Suprapubic skin (tissue), 4 donors: ENCODE measurements around the gene MRPS34. TPM values are rescaled to one million over a fixed set of nuclear protein-coding genes. Genes with fewer than 3 reads are reported as not detected.

Experiments
- DNase-seq, 2 donors: peaks; one replicate each; pipeline ENCODE4 v3.0.0-alpha.2; 2019; ENCODE audit warnings: low spot score in 2 of 2
- H3K27ac ChIP-seq: fragments of 200-600 bp; sonication (generic); one replicate; pipeline ENCODE4 v1.5.1; 2019
- H3K27me3 ChIP-seq: fragments of 200-600 bp; sonication (generic); one replicate; pipeline ENCODE4 v1.5.1; 2019
- H3K36me3 ChIP-seq: fragments of 200-600 bp; sonication (generic); one replicate; pipeline ENCODE4 v1.5.1; 2019
- H3K4me1 ChIP-seq: fragments of 200-600 bp; sonication (generic); one replicate; pipeline ENCODE4 v1.5.1; 2019
- H3K4me3 ChIP-seq: fragments of 200-600 bp; sonication (generic); one replicate; pipeline ENCODE4 v1.5.1; 2019; ENCODE audit warnings: mild to moderate bottlenecking
- H3K9me3 ChIP-seq: fragments of 200-600 bp; sonication (generic); one replicate; pipeline ENCODE4 v1.5.1; 2019
- EP300 ChIP-seq: sonication (generic); formaldehyde crosslinking; IDR thresholded peaks from one replicate; pipeline ENCODE4 v1.6.1; 2017; ENCODE audit warnings: antibody characterized with exemption
- POLR2A ChIP-seq, 2 donors: fragments of 450-650 bp; IDR thresholded peaks; one replicate each; pipeline ENCODE4 v1.6.1; 2017; ENCODE audit warnings: antibody characterized with exemption in 2 of 2, mild to moderate bottlenecking in 2 of 2, moderate library complexity in 2 of 2
- POLR2AphosphoS5 ChIP-seq, 3 donors: sonication (generic); formaldehyde crosslinking; IDR thresholded peaks; one replicate each; pipeline ENCODE4 v1.6.1; 2017; ENCODE audit warnings: antibody characterized with exemption in 3 of 3
- WGBS: methylation state at CpG from one replicate; pipeline ENCODE4 v1.1.5; 2018; 5-methylcytosine and 5-hydroxymethylcytosine counted together
- total RNA-seq, 4 donors: library from RNA; depleted of rRNA; stranded (reverse); fragments of >200 nt; gene quantifications; one replicate each; pipeline ENCODE4 v1.1.0, GENCODE V29; 2016
- TF ChIP-seq, protein P1 (sequence below), 2 donors: fragments of 200-600 bp in 1 of 2; fragments of 450-650 bp in 1 of 2; sonication (generic) in 1 of 2; IDR thresholded peaks; one replicate each; pipeline ENCODE4 v1.5.1; 2016 to 2019; ENCODE audit warnings: antibody characterized with exemption in 2 of 2, mild to moderate bottlenecking in 1 of 2, moderate library complexity in 1 of 2

MRPS34 gene
- total RNA-seq, 4 donors from 2014 or later = 46.8 to 74.3 (median 64.9) TPM

DNA sequence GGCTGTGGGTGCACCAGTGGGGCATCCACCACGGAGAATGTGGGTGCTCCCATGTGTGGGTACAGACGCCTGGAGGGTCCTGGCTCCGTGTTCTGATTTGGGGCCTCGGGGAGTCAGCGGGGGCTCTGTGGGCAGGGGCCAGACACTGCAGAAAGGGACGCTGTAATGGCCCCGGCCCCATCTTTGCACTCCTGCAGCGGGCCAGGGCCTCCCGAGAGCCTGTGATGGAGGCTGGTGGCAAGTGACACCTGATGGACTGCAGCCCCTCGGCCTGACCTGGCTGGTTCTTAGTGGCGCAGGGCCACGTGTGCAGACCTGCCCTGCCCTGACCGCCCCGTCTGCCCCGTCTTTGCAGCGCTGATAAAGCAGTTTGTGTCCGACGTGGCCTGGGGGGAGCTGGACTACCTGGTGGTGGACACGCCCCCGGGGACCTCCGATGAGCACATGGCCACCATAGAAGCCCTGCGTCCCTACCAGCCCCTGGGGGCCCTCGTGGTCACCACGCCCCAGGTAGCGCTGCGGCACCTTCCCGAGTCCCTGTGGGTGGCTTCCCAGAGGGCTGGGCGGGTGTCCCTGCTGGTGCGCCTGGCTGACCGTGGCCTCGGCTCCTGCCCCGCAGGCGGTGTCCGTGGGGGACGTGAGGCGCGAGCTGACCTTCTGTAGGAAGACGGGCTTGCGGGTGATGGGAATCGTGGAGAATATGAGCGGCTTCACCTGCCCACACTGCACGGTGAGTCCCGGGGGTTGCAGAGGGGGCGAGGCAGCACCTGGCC lies 14.6 kb upstream of the MRPS34 start:
- Histone ChIP-seq H3K4me3 (no peak overlapping the region), H3K9me3 (no peaks in the 10 kb centered on the region), H3K4me1 (peaks cover 50% of the 10 kb centered on the region), H3K27me3 (no peaks in the 10 kb centered on the region), H3K36me3 (peaks cover 56% of the 10 kb centered on the region), H3K27ac (no peak overlapping the region)
- DNase-seq = peak in 1 of 2 donors; percentile 63
- TF ChIP-seq POLR2A (IDR thresholded peaks at IDR 0.05) (no peak), EP300 (no peak), POLR2AphosphoS5 (IDR thresholded peaks at IDR 0.05) (no peak)
- TF ChIP-seq, protein P1, sequence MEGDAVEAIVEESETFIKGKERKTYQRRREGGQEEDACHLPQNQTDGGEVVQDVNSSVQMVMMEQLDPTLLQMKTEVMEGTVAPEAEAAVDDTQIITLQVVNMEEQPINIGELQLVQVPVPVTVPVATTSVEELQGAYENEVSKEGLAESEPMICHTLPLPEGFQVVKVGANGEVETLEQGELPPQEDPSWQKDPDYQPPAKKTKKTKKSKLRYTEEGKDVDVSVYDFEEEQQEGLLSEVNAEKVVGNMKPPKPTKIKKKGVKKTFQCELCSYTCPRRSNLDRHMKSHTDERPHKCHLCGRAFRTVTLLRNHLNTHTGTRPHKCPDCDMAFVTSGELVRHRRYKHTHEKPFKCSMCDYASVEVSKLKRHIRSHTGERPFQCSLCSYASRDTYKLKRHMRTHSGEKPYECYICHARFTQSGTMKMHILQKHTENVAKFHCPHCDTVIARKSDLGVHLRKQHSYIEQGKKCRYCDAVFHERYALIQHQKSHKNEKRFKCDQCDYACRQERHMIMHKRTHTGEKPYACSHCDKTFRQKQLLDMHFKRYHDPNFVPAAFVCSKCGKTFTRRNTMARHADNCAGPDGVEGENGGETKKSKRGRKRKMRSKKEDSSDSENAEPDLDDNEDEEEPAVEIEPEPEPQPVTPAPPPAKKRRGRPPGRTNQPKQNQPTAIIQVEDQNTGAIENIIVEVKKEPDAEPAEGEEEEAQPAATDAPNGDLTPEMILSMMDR (IDR thresholded peaks at IDR 0.05) = no peak
- 94% methylated on average over 26 of the region's 44 CpGs for WGBS

DNA sequence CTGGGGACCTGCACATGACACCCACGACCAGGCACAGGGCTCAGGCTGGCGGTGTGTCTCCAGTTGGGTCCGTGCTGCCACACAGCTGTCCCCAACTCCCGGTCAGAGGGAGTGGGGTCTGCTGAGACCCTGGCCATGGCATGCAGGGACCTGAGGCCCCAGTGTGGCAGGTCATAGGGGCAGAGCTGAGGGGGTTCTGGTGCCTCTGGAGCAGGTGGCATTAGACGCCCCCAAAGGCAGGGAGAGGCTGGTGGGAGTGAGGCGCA lies 14.1 kb upstream of the MRPS34 start:
- WGBS = no CpG with 5 or more reads among the region's 6 CpGs
- no peak overlapping the region for H3K4me3 ChIP-seq
- H3K9me3 ChIP-seq = no peaks in the 10 kb centered on the region
- peaks cover 50% of the 10 kb centered on the region for H3K4me1 ChIP-seq
- H3K27ac ChIP-seq = no peak overlapping the region
- TF ChIP-seq POLR2AphosphoS5 (IDR thresholded peaks at IDR 0.05) (no peak), POLR2A (IDR thresholded peaks at IDR 0.05) (no peak), EP300 (no peak)
- TF ChIP-seq, protein P1 (IDR thresholded peaks at IDR 0.05) = no peak
- no peaks in the 10 kb centered on the region for H3K27me3 ChIP-seq
- peaks cover 51% of the 10 kb centered on the region for H3K36me3 ChIP-seq
- peak in 1 of 2 donors; percentile 52 for DNase-seq

DNA sequence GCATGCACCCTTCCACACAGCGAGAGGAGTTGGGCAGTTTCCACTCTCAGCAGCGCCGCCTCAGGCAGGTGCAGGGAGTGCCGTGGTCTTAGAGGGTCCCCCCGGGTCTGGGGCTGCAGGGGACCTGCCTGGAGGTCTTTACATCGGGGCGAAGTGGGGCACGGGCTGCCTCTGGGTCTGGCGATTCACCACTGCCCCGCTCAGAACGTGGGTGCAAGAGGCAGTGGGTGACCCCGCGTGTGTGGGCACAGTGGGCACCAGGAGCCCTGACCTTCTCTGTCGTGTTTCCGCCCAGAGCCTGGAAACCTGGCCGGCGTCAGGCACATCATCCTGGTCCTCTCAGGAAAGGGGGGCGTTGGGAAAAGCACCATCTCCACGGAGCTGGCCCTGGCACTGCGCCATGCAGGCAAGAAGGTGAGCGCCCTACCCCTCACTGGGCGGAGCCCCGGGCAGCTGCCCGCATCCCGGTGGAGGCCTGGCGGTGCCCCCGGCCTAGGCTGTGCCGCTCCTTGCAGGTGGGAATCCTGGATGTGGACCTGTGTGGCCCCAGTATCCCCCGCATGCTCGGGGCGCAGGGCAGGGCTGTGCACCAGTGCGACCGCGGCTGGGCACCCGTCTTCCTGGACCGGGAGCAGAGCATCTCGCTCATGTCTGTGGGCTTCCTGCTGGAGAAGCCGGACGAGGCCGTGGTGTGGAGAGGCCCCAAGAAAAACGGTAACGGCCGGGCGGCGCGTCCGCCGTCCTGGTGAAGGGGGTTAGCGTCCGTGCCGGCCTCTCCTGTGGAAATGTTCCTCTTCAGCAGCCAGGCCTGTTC lies 13.5 kb upstream of the MRPS34 start:
- H3K9me3 ChIP-seq = no peaks in the 10 kb centered on the region
- H3K27ac ChIP-seq = no peak overlapping the region
- peaks cover 45% of the 10 kb centered on the region for H3K36me3 ChIP-seq
- no peak overlapping the region for H3K4me3 ChIP-seq
- 84% methylated on average over 28 of the region's 51 CpGs for WGBS
- no peaks in the 10 kb centered on the region for H3K27me3 ChIP-seq
- TF ChIP-seq, protein P1 (IDR thresholded peaks at IDR 0.05) = no peak
- TF ChIP-seq POLR2AphosphoS5 (IDR thresholded peaks at IDR 0.05) (no peak), POLR2A (IDR thresholded peaks at IDR 0.05) (no peak), EP300 (no peak)
- H3K4me1 ChIP-seq = peaks cover 54% of the 10 kb centered on the region
- no peak for DNase-seq

DNA sequence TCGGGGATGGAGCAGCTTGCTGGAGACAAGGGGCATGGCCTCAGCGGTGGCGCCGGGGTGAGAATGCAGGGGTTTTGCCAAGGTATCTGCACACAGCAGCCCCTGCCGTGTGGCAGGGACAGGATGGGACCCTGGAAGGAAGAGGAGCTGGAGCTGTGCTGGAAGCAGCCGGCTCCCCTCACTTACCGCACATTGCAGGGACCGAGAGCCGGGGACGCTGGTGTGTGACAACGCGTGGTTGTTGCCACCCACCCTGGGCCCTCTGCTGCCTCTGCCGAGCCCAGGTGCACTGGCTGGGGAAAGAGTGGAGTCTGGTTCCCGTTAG lies 12.9 kb upstream of the MRPS34 start:
- no CpG with 5 or more reads among the region's 14 CpGs for WGBS
- TF ChIP-seq POLR2A (IDR thresholded peaks at IDR 0.05) = no peak
- no peak for TF ChIP-seq EP300
- TF ChIP-seq, protein P1 (IDR thresholded peaks at IDR 0.05) = no peak
- TF ChIP-seq POLR2AphosphoS5 (IDR thresholded peaks at IDR 0.05) = no peak
- H3K9me3 ChIP-seq = no peaks in the 10 kb centered on the region
- H3K4me1 ChIP-seq = peaks cover 61% of the 10 kb centered on the region
- H3K36me3 ChIP-seq = peaks cover 39% of the 10 kb centered on the region
- H3K27ac ChIP-seq = no peak overlapping the region
- DNase-seq = no peak
- H3K27me3 ChIP-seq = no peaks in the 10 kb centered on the region
- H3K4me3 ChIP-seq = no peak overlapping the region
